Activated T-helper 1 cell treated with anti-CD3 and anti-CD28 coated beads, Interleukin-12 subunit alpha, Interleukin-12 subunit beta, Interleukin-2, Interleukin-4 antibody, amounts not matched to agents 30 ng/mL and 10 ng/mL and 1 ng/mL, durations not matched to agents 14 hours and 24 hours and 36 hours (primary cell): Measurements from ENCODE around the gene CROT. TPM values are rescaled to one million over a fixed set of nuclear protein-coding genes. Genes with fewer than 3 reads are reported as not detected.

Source experiments
- DNase-seq: peaks from one replicate; pipeline ENCODE4 v3.0.0; 2021; ENCODE audit warnings: low spot score
- H3K27ac Mint-ChIP-seq: one replicate; pipeline ENCODE4 v1.8.0; 2021; ENCODE audit warnings: mild to moderate bottlenecking, mixed read lengths
- H3K27me3 Mint-ChIP-seq: one replicate; pipeline ENCODE4 v1.8.0; 2022; ENCODE audit warnings: mild to moderate bottlenecking, moderate library complexity, mixed read lengths; ENCODE audit not compliant: insufficient read depth
- H3K36me3 Mint-ChIP-seq: one replicate; pipeline ENCODE4 v1.8.0; 2021; ENCODE audit warnings: low read depth, mixed read lengths
- H3K4me1 Mint-ChIP-seq: one replicate; pipeline ENCODE4 v1.8.0; 2021; ENCODE audit warnings: low read depth, mixed read lengths
- H3K4me3 Mint-ChIP-seq: one replicate; pipeline ENCODE4 v1.8.0; 2021; ENCODE audit warnings: mild to moderate bottlenecking, moderate library complexity, mixed read lengths
- H3K9me3 Mint-ChIP-seq: one replicate; pipeline ENCODE4 v1.8.0; 2021; ENCODE audit warnings: mixed read lengths
- intact Hi-C: fragments of 100-400 bp; cut with micrococcal nuclease; formaldehyde crosslinking; loops from one replicate; pipeline ENCODE4 v1.15.1; 2024
- total RNA-seq: library from RNA; stranded (reverse); gene quantifications from 2 replicates; pipeline ENCODE4 v1.2.3, GENCODE V29; 2022

The CROT gene
- total RNA-seq, 1 donor from 2014 or later, result 6.5 TPM

DNA sequence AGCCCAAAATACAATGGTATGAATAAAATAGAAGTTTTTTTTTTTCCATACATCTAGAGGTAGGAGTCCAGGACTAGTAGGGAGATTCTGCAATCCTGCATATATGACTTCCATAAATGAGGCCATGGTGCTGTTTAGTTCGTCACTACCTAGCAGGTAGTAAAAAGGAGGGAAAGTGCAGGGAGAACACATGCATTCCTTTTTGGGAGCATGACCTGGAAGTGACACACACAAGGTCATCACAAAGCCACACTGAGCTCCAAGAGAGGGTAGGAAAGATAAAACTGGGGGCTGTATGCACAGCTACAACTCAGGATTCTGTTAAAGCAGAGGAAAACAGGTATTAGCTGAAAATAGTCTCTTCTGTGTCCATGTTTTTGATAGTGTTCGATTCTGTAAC lies 2.2 kb downstream of the CROT start:
- peaks cover 26% of the 10 kb centered on the region for H3K36me3 Mint-ChIP-seq
- H3K4me1 Mint-ChIP-seq, result peaks cover 42% of the 10 kb centered on the region
- DNase-seq, result no peak
- peaks cover 7% of the 10 kb centered on the region for H3K9me3 Mint-ChIP-seq
- no peak overlapping the region for H3K4me3 Mint-ChIP-seq
- intact Hi-C loops, result loop anchor here (5.0 kb wide), 1 partner anchor 870 kb away; no protein-coding TSS in a partner anchor
- H3K27ac Mint-ChIP-seq, result no peak overlapping the region
- peaks cover 1% of the 10 kb centered on the region for H3K27me3 Mint-ChIP-seq

- Mint-ChIP-seq H3K27ac (no peak overlapping the region), H3K27me3 (no peaks in the 10 kb centered on the region), H3K9me3 (peaks cover 25% of the 10 kb centered on the region), H3K4me1 (no peaks in the 10 kb centered on the region), H3K4me3 (no peak overlapping the region), H3K36me3 (peaks cover 51% of the 10 kb centered on the region)
- no peak for DNase-seq
- intact Hi-C loops, result no loop called here
These were observed 9.3 kb downstream of the CROT start for GRCh38 chr7:87354749-87355148.

- H3K36me3 Mint-ChIP-seq, result peaks cover 43% of the 10 kb centered on the region
These were observed 11.0 kb downstream of the CROT start for GRCh38 chr7:87356448-87356847.

DNA sequence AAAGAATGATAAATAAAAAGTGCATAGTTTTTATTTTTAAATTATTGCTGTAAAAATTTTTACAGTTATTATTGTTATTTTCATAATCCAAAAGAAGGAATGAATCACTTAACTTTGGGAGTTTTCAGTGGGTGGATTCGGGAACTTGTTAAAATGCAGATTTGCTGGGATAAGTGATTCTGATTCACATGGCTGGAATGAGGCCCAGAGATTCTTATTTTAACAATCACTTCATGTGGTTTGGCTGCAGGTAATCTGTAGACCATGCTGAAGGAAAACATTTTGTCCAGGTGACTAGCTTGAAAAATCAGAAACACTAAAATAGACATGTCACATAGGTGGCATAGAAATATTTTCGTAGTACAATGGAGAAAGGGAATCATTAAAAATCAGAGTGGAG lies 13.9 kb downstream of the CROT start:
- intact Hi-C loops, result no loop called here
- peaks cover 25% of the 10 kb centered on the region for H3K36me3 Mint-ChIP-seq
- no peak for DNase-seq
- no peaks in the 10 kb centered on the region for H3K4me1 Mint-ChIP-seq
- H3K27me3 Mint-ChIP-seq, result no peaks in the 10 kb centered on the region
- H3K27ac Mint-ChIP-seq, result no peak overlapping the region
- H3K9me3 Mint-ChIP-seq, result peaks cover 6% of the 10 kb centered on the region
- no peak overlapping the region for H3K4me3 Mint-ChIP-seq

More at GRCh38 chr7:87356448-87356847, 11.0 kb downstream of the CROT start:
- intact Hi-C loops, result no loop called here
- Mint-ChIP-seq H3K4me1 (no peaks in the 10 kb centered on the region), H3K4me3 (no peak overlapping the region), H3K27ac (no peak overlapping the region), H3K9me3 (peaks cover 18% of the 10 kb centered on the region), H3K27me3 (no peaks in the 10 kb centered on the region)
- no peak for DNase-seq

DNA sequence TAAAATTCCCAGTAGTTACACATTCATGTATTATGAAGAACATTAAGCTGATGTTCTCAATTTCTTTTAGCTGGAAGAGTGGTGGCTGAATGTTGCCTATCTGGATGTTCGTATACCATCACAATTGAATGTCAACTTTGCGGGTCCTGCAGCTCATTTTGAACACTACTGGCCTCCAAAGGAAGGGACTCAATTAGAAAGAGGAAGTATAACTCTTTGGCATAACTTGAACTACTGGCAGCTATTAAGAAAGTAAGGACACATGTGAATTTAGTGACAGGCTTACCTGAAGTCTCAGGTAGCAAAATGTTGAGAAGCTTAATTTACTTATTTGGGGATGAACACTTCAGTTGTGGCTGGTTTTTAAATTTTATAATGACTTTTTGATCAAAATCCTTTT lies 15.9 kb downstream of the CROT start:
- peaks cover 11% of the 10 kb centered on the region for H3K36me3 Mint-ChIP-seq
- no peaks in the 10 kb centered on the region for H3K27me3 Mint-ChIP-seq
- H3K4me3 Mint-ChIP-seq, result no peak overlapping the region
- H3K4me1 Mint-ChIP-seq, result no peaks in the 10 kb centered on the region
- H3K27ac Mint-ChIP-seq, result no peak overlapping the region
- no peaks in the 10 kb centered on the region for H3K9me3 Mint-ChIP-seq
- intact Hi-C loops, result no loop called here
- DNase-seq, result no peak

DNA sequence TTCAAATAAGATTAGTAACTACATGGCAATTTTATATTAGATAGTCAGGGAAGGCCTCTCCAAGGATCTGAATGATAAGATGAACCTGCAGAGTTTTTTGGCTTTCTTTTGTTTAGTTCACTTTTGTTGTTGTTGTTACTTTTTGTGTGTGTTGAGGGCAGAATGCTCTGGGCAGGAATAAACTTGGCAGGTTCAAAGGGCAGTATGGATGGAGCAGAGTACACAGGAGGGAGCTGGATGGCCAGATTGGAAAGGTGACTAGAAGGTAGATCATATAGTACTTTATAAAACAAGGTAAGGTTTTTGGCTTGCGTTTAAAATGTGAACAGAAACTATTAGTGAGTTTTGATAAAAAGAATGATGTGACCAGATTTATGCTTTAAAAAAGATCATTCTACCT lies 17.9 kb downstream of the CROT start:
- Mint-ChIP-seq H3K27me3 (no peaks in the 10 kb centered on the region), H3K36me3 (peaks cover 2% of the 10 kb centered on the region), H3K4me1 (no peaks in the 10 kb centered on the region), H3K9me3 (no peaks in the 10 kb centered on the region), H3K27ac (no peak overlapping the region), H3K4me3 (no peak overlapping the region)
- no peak for DNase-seq
- intact Hi-C loops, result no loop called here

DNA sequence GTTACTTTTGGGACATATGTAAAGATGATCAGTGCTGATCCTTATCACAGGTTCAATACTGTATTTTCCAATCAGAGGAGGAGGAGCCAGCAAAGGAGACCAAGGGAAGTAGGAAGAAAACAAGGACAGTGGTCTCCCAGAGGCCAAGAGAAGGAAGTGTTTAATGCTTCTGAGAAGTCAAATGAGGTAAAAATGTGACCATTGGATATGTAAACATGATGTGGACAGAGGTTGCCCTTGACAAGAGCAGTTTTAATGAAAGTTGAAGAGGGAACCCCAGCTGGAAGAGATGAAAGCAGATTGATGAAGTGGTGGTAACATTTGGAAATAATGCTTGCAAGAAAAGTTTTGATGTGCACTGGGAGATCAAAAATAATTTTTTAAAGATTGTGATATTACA lies 18.8 kb downstream of the CROT start:
- H3K27ac Mint-ChIP-seq, result no peak overlapping the region

DNA sequence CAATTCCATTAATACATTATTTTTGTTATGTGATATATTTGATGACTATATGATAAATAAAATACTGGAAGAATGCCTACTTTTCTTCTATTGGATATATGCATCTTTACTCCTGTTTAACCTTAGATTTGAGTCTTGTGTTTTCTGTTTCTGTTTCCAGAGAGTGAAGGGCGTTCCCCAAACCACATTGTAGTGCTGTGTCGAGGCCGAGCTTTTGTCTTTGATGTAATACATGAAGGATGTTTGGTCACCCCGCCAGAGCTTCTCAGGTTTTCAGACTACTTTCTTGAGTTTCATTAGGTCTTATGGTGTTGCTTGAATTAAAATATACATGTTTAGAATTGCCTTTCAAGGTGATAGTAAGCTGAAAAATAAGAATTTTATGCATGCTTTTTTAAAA lies 23.8 kb downstream of the CROT start:
- Mint-ChIP-seq H3K9me3 (no peaks in the 10 kb centered on the region), H3K27ac (peak overlapping the region; percentile 31), H3K36me3 (peaks cover 6% of the 10 kb centered on the region), H3K4me1 (peaks cover 6% of the 10 kb centered on the region), H3K27me3 (no peaks in the 10 kb centered on the region), H3K4me3 (no peak overlapping the region)
- intact Hi-C loops, result no loop called here
- peak; percentile 33 for DNase-seq

More for the DNA sequence above, 18.8 kb downstream of the CROT start:
- no peak for DNase-seq
- intact Hi-C loops, result no loop called here
- H3K27me3 Mint-ChIP-seq, result no peaks in the 10 kb centered on the region
- H3K4me3 Mint-ChIP-seq, result no peak overlapping the region
- H3K9me3 Mint-ChIP-seq, result no peaks in the 10 kb centered on the region
- H3K4me1 Mint-ChIP-seq, result no peaks in the 10 kb centered on the region
- peaks cover 4% of the 10 kb centered on the region for H3K36me3 Mint-ChIP-seq

DNA sequence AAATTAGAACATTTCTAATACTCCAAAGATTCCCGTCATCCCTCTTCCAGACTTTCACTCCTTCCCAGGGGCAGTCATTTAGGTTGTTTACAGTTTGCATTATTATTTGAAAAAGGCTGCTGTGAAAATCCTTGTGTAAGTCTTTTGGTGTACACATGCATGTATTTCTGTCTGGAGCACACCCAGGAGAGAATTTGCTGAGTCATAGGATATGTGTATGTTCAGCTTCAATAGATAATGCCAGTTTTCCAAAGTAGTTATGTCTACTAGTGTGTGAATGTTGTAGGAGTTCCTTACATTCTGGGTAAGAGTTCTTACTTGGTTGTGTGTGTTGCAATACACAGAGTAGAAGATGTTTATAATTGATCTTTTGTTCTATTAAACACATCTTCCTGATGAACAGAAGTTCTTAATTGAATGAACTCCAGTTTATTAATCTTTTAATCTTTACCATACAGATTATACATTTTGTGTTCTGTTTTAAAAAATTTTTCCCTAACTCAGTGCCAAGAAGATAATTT lies 25.3 kb downstream of the CROT start:
- Mint-ChIP-seq H3K9me3 (no peaks in the 10 kb centered on the region), H3K4me3 (no peak overlapping the region)
- intact Hi-C loops, result no loop called here

GRCh38 chr7:87375662-87376435 lies 30.4 kb downstream of the CROT start:
- peaks cover 2% of the 10 kb centered on the region for H3K4me1 Mint-ChIP-seq
- intact Hi-C loops, result no loop called here
- H3K9me3 Mint-ChIP-seq, result no peaks in the 10 kb centered on the region
- DNase-seq, result no peak
- peaks cover 9% of the 10 kb centered on the region for H3K36me3 Mint-ChIP-seq
- no peak overlapping the region for H3K27ac Mint-ChIP-seq
- H3K27me3 Mint-ChIP-seq, result no peaks in the 10 kb centered on the region
- H3K4me3 Mint-ChIP-seq, result no peak overlapping the region

More for the DNA sequence above, 25.3 kb downstream of the CROT start:
- Mint-ChIP-seq H3K27me3 (no peaks in the 10 kb centered on the region), H3K36me3 (peaks cover 6% of the 10 kb centered on the region), H3K27ac (no peak overlapping the region), H3K4me1 (peaks cover 6% of the 10 kb centered on the region)
- DNase-seq, result no peak

GRCh38 chr7:87380905-87381304 lies 35.4 kb downstream of the CROT start:
- DNase-seq, result no peak
- peaks cover 5% of the 10 kb centered on the region for H3K9me3 Mint-ChIP-seq
- H3K27ac Mint-ChIP-seq, result no peak overlapping the region
- no peaks in the 10 kb centered on the region for H3K4me1 Mint-ChIP-seq
- intact Hi-C loops, result no loop called here
- no peaks in the 10 kb centered on the region for H3K27me3 Mint-ChIP-seq
- peaks cover 29% of the 10 kb centered on the region for H3K36me3 Mint-ChIP-seq
- H3K4me3 Mint-ChIP-seq, result no peak overlapping the region

DNA sequence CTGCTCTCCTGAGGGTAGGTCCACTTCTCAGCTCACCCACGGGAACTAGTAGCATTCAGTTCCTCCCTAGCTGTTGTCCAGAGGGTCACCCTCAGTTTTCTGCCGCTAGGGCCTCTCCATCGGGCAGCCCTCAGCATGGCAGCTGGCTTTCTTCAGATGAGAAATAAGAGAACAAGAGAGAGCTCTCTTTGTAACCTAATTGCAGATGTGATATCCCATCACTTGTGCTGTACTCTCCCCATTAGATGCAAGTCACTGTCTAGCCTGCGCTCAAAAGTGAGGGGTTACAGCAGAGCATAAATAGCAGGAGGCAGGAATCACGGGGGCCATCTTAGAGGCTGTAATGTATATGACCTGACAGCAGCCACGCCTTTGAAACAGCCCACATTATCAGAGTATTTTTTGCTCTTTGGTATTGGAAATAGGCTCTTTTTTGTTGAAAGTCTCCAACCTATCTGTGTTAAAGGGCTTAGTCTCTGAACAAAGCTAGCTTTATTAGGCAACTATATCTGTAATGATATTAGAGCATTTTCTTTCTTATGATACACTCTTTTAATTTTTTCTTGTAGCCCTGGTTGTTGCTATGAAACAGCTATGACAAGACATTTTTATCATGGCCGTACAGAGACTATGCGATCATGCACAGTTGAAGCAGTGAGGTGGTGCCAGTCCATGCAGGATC lies 45.7 kb downstream of the CROT start:
- no peak overlapping the region for H3K27ac Mint-ChIP-seq
- peaks cover 6% of the 10 kb centered on the region for H3K9me3 Mint-ChIP-seq
- intact Hi-C loops, result no loop called here
- peaks cover 45% of the 10 kb centered on the region for H3K36me3 Mint-ChIP-seq
- no peak for DNase-seq
- H3K27me3 Mint-ChIP-seq, result no peaks in the 10 kb centered on the region
- no peak overlapping the region for H3K4me3 Mint-ChIP-seq
- H3K4me1 Mint-ChIP-seq, result peaks cover 24% of the 10 kb centered on the region

DNA sequence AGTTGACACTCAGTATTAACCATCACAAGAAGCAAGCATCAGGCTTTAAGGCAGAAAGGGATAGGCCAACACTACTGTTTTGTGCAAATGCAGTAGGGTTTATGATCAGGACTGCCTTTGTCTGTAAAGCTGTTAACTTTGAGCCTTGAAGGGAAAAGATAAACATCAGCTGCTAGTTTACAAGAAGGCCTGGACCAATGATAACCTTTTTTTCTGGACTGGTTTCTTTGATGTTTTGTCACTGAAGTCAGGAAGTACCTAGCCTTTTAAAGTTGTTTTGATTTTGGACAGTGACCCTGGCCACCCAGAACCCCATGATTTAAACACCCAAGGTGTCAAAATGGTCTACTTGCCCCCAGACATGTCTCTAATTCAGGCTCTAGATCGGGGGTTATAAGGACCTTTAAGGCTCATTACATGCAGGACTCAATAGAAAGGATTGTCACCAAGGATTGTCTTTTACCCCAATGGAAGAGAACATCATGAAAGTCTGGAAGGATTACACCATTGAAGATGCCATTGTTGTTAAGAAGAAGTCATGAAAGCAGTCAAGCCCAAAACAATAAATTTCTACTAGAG lies 50.1 kb downstream of the CROT start:
- H3K4me3 Mint-ChIP-seq, result no peak overlapping the region
- no peaks in the 10 kb centered on the region for H3K9me3 Mint-ChIP-seq
- H3K27ac Mint-ChIP-seq, result no peak overlapping the region
- intact Hi-C loops, result no loop called here
- peaks cover 29% of the 10 kb centered on the region for H3K36me3 Mint-ChIP-seq
- DNase-seq, result no peak
- peaks cover 24% of the 10 kb centered on the region for H3K4me1 Mint-ChIP-seq
- H3K27me3 Mint-ChIP-seq, result no peaks in the 10 kb centered on the region
